ENCODE results near the gene HMG20A.

DNA sequence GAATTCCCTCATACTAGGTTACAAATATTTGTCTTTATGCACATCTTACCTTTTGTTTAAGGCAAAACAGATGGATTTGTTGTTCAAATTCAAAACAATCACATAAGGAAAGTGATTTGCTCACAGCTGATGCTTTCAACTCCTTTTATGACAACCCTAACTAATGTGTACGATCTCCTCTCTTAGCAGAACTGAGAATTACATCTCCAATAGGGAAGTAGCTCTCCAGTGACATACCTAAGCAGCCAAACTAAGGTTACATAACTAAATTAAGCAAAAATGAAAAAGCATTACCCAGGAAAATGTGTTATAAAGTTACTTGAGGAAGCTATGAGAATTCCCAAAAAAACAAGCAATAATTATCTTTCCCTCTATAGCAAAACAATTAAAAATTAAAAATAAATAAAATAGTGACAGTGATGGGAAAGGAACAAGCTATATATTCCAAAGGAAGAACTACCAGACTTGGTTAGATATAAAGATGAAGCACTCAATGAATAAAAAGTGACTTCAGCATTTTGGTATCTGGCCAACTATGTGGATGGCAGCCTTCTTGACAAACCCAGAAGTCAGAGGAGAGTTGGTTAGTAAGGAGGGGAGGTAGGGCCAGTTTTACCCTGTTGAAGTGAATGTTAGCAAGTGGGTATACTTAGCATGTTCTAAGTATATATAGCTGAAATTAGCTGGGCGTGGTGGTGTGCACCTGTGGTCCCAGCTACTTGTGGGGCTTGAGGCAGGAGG lies 33.2 kb upstream of the HMG20A start:
- TF ChIP-seq GATA2 (IDR thresholded peaks at IDR 0.05; ENCODE audit: low read depth, low read length) (no peak), GATA3 (IDR thresholded peaks at IDR 0.05; ENCODE audit: low read depth, low read length) (no peak)

Data from SH-SY5Y (cell line).